Gastroesophageal sphincter (tissue), 3 donors: Measurements from ENCODE around the gene SOX6.

Experiments used
- POLR2A ChIP-seq, 2 donors: fragments of 450-650 bp; IDR thresholded peaks; one replicate each; pipeline ENCODE4 v1.6.1; 2017; ENCODE audit warnings: antibody characterized with exemption in 2 of 2, mild to moderate bottlenecking in 2 of 2, moderate library complexity in 1 of 2
- POLR2AphosphoS5 ChIP-seq: sonication (generic); formaldehyde crosslinking; IDR thresholded peaks from one replicate; pipeline ENCODE4 v1.6.1; 2017; ENCODE audit warnings: antibody characterized with exemption
- TF ChIP-seq, protein P1 (sequence below), 4 experiments: fragments of 200-600 bp in 2 of 4; fragments of 450-650 bp in 2 of 4; sonication (generic) in 1 of 4; IDR thresholded peaks; one replicate each; pipeline ENCODE4 v1.5.1; 2017 to 2019; ENCODE audit warnings: antibody characterized with exemption in 4 of 4, mild to moderate bottlenecking in 2 of 4, moderate library complexity in 2 of 4

DNA sequence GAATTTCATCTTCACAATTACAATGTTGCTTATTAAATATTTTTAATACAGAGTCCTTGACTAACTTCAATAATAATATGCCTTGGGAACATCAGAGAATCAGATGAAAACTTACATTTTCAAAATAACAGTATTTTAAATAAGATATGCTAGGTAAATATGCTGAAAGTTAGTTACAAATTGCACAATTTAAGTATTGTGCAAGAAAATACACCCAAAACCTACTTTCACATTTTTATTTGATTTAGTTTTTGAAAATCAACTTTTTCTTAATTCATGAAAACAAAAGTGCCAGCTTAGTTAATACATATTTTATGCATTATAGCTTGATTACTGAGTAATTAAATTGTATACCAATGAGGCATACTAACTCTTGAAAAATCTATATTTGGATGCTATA is 76.8 kb downstream of the SOX6 start:
- TF ChIP-seq, protein P1, sequence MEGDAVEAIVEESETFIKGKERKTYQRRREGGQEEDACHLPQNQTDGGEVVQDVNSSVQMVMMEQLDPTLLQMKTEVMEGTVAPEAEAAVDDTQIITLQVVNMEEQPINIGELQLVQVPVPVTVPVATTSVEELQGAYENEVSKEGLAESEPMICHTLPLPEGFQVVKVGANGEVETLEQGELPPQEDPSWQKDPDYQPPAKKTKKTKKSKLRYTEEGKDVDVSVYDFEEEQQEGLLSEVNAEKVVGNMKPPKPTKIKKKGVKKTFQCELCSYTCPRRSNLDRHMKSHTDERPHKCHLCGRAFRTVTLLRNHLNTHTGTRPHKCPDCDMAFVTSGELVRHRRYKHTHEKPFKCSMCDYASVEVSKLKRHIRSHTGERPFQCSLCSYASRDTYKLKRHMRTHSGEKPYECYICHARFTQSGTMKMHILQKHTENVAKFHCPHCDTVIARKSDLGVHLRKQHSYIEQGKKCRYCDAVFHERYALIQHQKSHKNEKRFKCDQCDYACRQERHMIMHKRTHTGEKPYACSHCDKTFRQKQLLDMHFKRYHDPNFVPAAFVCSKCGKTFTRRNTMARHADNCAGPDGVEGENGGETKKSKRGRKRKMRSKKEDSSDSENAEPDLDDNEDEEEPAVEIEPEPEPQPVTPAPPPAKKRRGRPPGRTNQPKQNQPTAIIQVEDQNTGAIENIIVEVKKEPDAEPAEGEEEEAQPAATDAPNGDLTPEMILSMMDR (IDR thresholded peaks at IDR 0.05): no peak
- TF ChIP-seq POLR2A (IDR thresholded peaks at IDR 0.05): no peak
- TF ChIP-seq POLR2AphosphoS5: no peak
